Liver (tissue), 9 donors: ENCODE data around the gene HEG1. TPM values are rescaled to one million over a fixed set of nuclear protein-coding genes. Genes with fewer than 3 reads are reported as not detected.

Source experiments
- DNase-seq: peaks from one replicate; pipeline ENCODE4 v3.0.0-alpha.2; 2017; ENCODE audit warnings: low spot score
- H3K27ac ChIP-seq, 2 donors: one replicate each; pipeline ENCODE4 v1.7.0; 2013; ENCODE audit warnings: inconsistent platforms in 2 of 2, low read length in 2 of 2, control low read depth in 1 of 2, low read depth in 1 of 2, mild to moderate bottlenecking in 1 of 2
- H3K27me3 ChIP-seq, 4 donors: one replicate each; pipeline versions ENCODE4 v1.6.1 to v1.7.0; 2013; ENCODE audit warnings: low read length in 3 of 4, inconsistent platforms in 1 of 4, mild to moderate bottlenecking in 1 of 4, moderate library complexity in 1 of 4; ENCODE audit not compliant: control insufficient read depth in 4 of 4, insufficient read depth in 4 of 4
- H3K36me3 ChIP-seq, 4 donors: one replicate each; pipeline versions ENCODE4 v1.6.1 to v1.7.0; 2013; ENCODE audit warnings: low read length in 3 of 4, mild to moderate bottlenecking in 3 of 4, low read depth in 1 of 4, moderate library complexity in 1 of 4; ENCODE audit not compliant: control insufficient read depth in 4 of 4, insufficient read depth in 3 of 4
- H3K4me1 ChIP-seq, 4 donors: one replicate each; pipeline versions ENCODE4 v1.6.1 to v1.7.0; 2013; ENCODE audit warnings: low read length in 3 of 4, mild to moderate bottlenecking in 3 of 4, moderate library complexity in 1 of 4; ENCODE audit not compliant: control insufficient read depth in 4 of 4, insufficient read depth in 4 of 4
- H3K4me3 ChIP-seq, 3 donors: one replicate each; pipeline versions ENCODE4 v1.6.1 to v1.7.0; 2013; ENCODE audit warnings: low read length in 3 of 3, control low read depth in 1 of 3, low read depth in 1 of 3, mild to moderate bottlenecking in 1 of 3
- H3K9ac ChIP-seq, 2 donors: one replicate each; pipeline ENCODE4 v1.7.0; 2013; ENCODE audit warnings: low read length in 2 of 2, mild to moderate bottlenecking in 2 of 2, moderate library complexity in 2 of 2, control low read depth in 1 of 2, low read depth in 1 of 2
- H3K9me3 ChIP-seq, 4 donors: one replicate each; pipeline versions ENCODE4 v1.6.1 to v1.7.0; 2013; ENCODE audit warnings: low read length in 3 of 4; ENCODE audit not compliant: control insufficient read depth in 4 of 4
- EGR1 ChIP-seq, 2 donors: IDR thresholded peaks; 2 replicates each; pipeline ENCODE4 v1.6.1; 2016 to 2018; ENCODE audit warnings: antibody characterized with exemption in 2 of 2, low read depth in 2 of 2
- FOXA1 ChIP-seq: IDR thresholded peaks from 2 replicates; pipeline ENCODE4 v1.6.1; 2016; ENCODE audit warnings: antibody characterized with exemption
- FOXA2 ChIP-seq: IDR thresholded peaks from 2 replicates; pipeline ENCODE4 v1.6.1; 2016; ENCODE audit warnings: antibody characterized with exemption
- GABPA ChIP-seq, 2 donors: IDR thresholded peaks in 1 of 2; conservative IDR thresholded peaks in 1 of 2; 2 replicates each; pipeline ENCODE4 v1.6.1; 2016; ENCODE audit warnings: antibody characterized with exemption in 2 of 2, mild to moderate bottlenecking in 1 of 2, moderate library complexity in 1 of 2
- HNF4A ChIP-seq, 2 donors: conservative IDR thresholded peaks; 2 replicates each; pipeline ENCODE4 v1.6.1; 2016; ENCODE audit warnings: antibody characterized with exemption in 2 of 2, mild to moderate bottlenecking in 2 of 2
- HNF4G ChIP-seq: IDR thresholded peaks from 2 replicates; pipeline ENCODE4 v1.6.1; 2016; ENCODE audit warnings: antibody characterized with exemption
- JUND ChIP-seq, 2 donors: IDR thresholded peaks; 2 replicates each; pipeline ENCODE4 v1.6.1; 2016; ENCODE audit warnings: antibody characterized with exemption in 2 of 2
- NR2F2 ChIP-seq: IDR thresholded peaks from 2 replicates; pipeline ENCODE4 v1.6.1; 2016; ENCODE audit warnings: antibody characterized with exemption
- RAD21 ChIP-seq, 2 donors: IDR thresholded peaks; 2 replicates each; pipeline ENCODE4 v1.6.1; 2016; ENCODE audit warnings: antibody characterized with exemption in 2 of 2, mild to moderate bottlenecking in 2 of 2
- RXRA ChIP-seq, 2 donors: IDR thresholded peaks; 2 replicates each; pipeline ENCODE4 v1.6.1; 2017 to 2018; ENCODE audit warnings: antibody characterized with exemption in 2 of 2, mild to moderate bottlenecking in 1 of 2
- SP1 ChIP-seq: IDR thresholded peaks from 2 replicates; pipeline ENCODE4 v1.6.1; 2018; ENCODE audit warnings: antibody characterized with exemption, mild to moderate bottlenecking
- TAF1 ChIP-seq: conservative IDR thresholded peaks from 2 replicates; pipeline ENCODE4 v1.6.1; 2016; ENCODE audit warnings: antibody characterized with exemption, mild to moderate bottlenecking
- YY1 ChIP-seq: IDR thresholded peaks from 2 replicates; pipeline ENCODE4 v1.6.1; 2016; ENCODE audit warnings: antibody characterized with exemption, mild to moderate bottlenecking
- WGBS: extraction: QIAGEN DNeasy Blood & Tissue Kit; methylation state at CpG from one replicate; pipeline ENCODE4 v1.1.7; 2013; 5-methylcytosine and 5-hydroxymethylcytosine counted together
- polyA plus RNA-seq, 2 donors: library from polyadenylated mRNA; stranded (reverse) in 1 of 2; unstranded in 1 of 2; fragments of 200-250 nt in 1 of 2; fragments of >200 nt in 1 of 2; fragmentation: Nextera tagmentation in 1 of 2; extraction: Ambion mirVana in 1 of 2; gene quantifications; one replicate each; pipeline versions ENCODE4 v1.2.1 to v1.2.3, GENCODE V29; 2013 to 2015
- total RNA-seq, 2 donors: library from RNA; depleted of rRNA; stranded (reverse); fragments of >200 nt; gene quantifications; one replicate each; pipeline ENCODE4 v1.2.3, GENCODE V29; 2014
- TF ChIP-seq, protein P1 (sequence below): IDR thresholded peaks from 2 replicates; pipeline ENCODE4 v1.6.1; 2016; ENCODE audit warnings: antibody characterized with exemption, mild to moderate bottlenecking
- TF ChIP-seq, protein P2 (sequence below): IDR thresholded peaks from 2 replicates; pipeline ENCODE4 v1.6.1; 2016; ENCODE audit warnings: antibody characterized with exemption
- TF ChIP-seq, protein P3 (sequence below): IDR thresholded peaks from 2 replicates; pipeline ENCODE4 v1.6.1; 2016; ENCODE audit warnings: antibody characterized with exemption
- TF ChIP-seq, protein P4 (sequence below): IDR thresholded peaks from 2 replicates; pipeline ENCODE4 v1.6.1; 2016; ENCODE audit warnings: antibody characterized with exemption
- TF ChIP-seq, protein P5 (sequence below): fragments of 150-350 bp; IDR thresholded peaks from 2 replicates; pipeline ENCODE4 v1.5.1; 2017; ENCODE audit warnings: improper control_type of control experiment, low read depth, low read length; ENCODE audit not compliant: missing input control
- donor health status: healthy.
- donor health status: healthy.
- donor health status: healthy.
- donor health status: healthy.
- donor health status: healthy.

HEG1 gene
- total and polyA plus RNA-seq, 4 donors = 1.4 to 16.0 (median 5.3) TPM

DNA sequence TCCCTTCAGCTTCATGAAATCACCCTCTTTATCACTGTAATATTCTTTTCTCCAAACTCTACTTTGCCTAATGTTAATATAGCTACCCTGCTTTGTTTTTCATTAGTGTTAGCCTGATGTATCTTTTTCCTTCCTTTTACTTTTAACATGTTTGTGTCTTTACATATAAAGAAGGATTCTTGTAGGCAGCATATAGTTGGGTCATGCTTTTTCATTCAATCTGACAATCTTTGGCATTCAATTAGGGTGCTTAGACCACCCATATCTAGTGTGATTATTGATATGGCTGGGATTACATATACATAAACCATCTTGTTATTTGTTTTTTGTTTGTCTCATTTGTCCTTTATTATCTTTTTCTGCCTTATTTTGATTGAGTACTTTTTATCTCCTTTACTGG lies 34.9 kb upstream of the HEG1 start:
- Histone ChIP-seq H3K9ac (no peak overlapping the region), H3K4me3 (no peak overlapping the region), H3K27ac (no peak overlapping the region), H3K9me3 (no peaks in the 10 kb centered on the region), H3K27me3 (no peaks in the 10 kb centered on the region), H3K4me1 (peaks cover 0 to 1% (median 0%) of the 10 kb centered on the region in 4 donors), H3K36me3 (peaks cover 0 to 4% (median 0%) of the 10 kb centered on the region in 4 donors)
- DNase-seq = no peak
- TF ChIP-seq, protein P1, sequence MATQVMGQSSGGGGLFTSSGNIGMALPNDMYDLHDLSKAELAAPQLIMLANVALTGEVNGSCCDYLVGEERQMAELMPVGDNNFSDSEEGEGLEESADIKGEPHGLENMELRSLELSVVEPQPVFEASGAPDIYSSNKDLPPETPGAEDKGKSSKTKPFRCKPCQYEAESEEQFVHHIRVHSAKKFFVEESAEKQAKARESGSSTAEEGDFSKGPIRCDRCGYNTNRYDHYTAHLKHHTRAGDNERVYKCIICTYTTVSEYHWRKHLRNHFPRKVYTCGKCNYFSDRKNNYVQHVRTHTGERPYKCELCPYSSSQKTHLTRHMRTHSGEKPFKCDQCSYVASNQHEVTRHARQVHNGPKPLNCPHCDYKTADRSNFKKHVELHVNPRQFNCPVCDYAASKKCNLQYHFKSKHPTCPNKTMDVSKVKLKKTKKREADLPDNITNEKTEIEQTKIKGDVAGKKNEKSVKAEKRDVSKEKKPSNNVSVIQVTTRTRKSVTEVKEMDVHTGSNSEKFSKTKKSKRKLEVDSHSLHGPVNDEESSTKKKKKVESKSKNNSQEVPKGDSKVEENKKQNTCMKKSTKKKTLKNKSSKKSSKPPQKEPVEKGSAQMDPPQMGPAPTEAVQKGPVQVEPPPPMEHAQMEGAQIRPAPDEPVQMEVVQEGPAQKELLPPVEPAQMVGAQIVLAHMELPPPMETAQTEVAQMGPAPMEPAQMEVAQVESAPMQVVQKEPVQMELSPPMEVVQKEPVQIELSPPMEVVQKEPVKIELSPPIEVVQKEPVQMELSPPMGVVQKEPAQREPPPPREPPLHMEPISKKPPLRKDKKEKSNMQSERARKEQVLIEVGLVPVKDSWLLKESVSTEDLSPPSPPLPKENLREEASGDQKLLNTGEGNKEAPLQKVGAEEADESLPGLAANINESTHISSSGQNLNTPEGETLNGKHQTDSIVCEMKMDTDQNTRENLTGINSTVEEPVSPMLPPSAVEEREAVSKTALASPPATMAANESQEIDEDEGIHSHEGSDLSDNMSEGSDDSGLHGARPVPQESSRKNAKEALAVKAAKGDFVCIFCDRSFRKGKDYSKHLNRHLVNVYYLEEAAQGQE = no peak
- TF ChIP-seq, protein P2, sequence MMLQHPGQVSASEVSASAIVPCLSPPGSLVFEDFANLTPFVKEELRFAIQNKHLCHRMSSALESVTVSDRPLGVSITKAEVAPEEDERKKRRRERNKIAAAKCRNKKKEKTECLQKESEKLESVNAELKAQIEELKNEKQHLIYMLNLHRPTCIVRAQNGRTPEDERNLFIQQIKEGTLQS = no peak
- TF ChIP-seq NR2F2 (no peak), RXRA (IDR thresholded peaks at IDR 0.05) (no peak), SP1 (no peak), TAF1 (no peak)
- TF ChIP-seq, protein P3, sequence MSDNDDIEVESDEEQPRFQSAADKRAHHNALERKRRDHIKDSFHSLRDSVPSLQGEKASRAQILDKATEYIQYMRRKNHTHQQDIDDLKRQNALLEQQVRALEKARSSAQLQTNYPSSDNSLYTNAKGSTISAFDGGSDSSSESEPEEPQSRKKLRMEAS = no peak

DNA sequence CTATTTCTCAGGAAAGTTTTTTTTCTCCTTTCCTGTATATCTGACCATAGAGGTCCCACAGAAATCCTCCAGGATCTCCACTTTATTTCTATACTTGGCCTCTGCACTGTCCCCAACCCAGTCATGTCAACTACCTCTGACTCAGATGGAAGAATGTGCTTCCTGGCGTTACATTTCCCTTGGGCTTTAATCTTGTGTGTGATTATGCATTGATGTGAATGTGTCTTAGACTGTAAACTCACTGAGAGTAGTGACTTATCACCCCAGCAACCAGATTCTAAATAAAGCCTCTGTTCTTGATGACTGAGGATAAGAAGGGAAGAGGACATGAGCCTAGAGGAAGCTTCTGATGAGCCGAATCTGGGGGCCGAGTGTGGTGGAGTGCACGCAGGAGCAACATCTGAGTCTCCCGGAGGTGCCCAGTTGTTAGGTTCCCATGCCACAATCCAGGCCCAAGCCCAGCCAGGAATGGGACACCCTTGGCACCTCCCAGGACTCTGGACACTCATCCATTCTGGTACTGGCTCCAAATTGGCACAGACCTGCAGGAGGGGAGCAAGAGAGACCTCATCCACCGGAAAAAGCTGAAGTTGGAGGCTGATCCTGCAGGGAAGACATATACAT lies 32.1 kb upstream of the HEG1 start:
- DNase-seq = peak; percentile 29
- Histone ChIP-seq H3K9ac (no peak overlapping the region), H3K4me3 (no peak overlapping the region), H3K36me3 (peaks cover 0 to 7% (median 0%) of the 10 kb centered on the region in 4 donors), H3K4me1 (peaks cover 0 to 1% (median 0%) of the 10 kb centered on the region in 4 donors), H3K9me3 (no peaks in the 10 kb centered on the region), H3K27me3 (no peaks in the 10 kb centered on the region), H3K27ac (no peak overlapping the region)
- no peak for TF ChIP-seq RAD21 (IDR thresholded peaks at IDR 0.05)
- TF ChIP-seq, protein P1 = no peak
- no peak for TF ChIP-seq EGR1 (IDR thresholded peaks at IDR 0.05; ENCODE audit: low read depth in 2 of 2)
- TF ChIP-seq FOXA1 = no peak
- TF ChIP-seq FOXA2 = no peak
- no peak for TF ChIP-seq SP1
- TF ChIP-seq, protein P3 = no peak
- TF ChIP-seq NR2F2 = no peak
- TF ChIP-seq JUND (IDR thresholded peaks at IDR 0.05) = no peak
- TF ChIP-seq HNF4A (conservative IDR thresholded peaks at IDR 0.05) = no peak
- TF ChIP-seq, protein P4, sequence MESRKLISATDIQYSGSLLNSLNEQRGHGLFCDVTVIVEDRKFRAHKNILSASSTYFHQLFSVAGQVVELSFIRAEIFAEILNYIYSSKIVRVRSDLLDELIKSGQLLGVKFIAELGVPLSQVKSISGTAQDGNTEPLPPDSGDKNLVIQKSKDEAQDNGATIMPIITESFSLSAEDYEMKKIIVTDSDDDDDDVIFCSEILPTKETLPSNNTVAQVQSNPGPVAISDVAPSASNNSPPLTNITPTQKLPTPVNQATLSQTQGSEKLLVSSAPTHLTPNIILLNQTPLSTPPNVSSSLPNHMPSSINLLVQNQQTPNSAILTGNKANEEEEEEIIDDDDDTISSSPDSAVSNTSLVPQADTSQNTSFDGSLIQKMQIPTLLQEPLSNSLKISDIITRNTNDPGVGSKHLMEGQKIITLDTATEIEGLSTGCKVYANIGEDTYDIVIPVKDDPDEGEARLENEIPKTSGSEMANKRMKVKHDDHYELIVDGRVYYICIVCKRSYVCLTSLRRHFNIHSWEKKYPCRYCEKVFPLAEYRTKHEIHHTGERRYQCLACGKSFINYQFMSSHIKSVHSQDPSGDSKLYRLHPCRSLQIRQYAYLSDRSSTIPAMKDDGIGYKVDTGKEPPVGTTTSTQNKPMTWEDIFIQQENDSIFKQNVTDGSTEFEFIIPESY = no peak
- TF ChIP-seq, protein P5, sequence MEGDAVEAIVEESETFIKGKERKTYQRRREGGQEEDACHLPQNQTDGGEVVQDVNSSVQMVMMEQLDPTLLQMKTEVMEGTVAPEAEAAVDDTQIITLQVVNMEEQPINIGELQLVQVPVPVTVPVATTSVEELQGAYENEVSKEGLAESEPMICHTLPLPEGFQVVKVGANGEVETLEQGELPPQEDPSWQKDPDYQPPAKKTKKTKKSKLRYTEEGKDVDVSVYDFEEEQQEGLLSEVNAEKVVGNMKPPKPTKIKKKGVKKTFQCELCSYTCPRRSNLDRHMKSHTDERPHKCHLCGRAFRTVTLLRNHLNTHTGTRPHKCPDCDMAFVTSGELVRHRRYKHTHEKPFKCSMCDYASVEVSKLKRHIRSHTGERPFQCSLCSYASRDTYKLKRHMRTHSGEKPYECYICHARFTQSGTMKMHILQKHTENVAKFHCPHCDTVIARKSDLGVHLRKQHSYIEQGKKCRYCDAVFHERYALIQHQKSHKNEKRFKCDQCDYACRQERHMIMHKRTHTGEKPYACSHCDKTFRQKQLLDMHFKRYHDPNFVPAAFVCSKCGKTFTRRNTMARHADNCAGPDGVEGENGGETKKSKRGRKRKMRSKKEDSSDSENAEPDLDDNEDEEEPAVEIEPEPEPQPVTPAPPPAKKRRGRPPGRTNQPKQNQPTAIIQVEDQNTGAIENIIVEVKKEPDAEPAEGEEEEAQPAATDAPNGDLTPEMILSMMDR = no peak
- TF ChIP-seq RXRA (IDR thresholded peaks at IDR 0.05) = no peak
- TF ChIP-seq, protein P2 = no peak
- TF ChIP-seq HNF4G = no peak
- TF ChIP-seq YY1 = no peak
- no peak for TF ChIP-seq TAF1
- TF ChIP-seq GABPA (IDR thresholded peaks at IDR 0.05 in 1 of 2, conservative IDR thresholded peaks at IDR 0.05 in 1 of 2) = no peak
- 90% methylated on average over 6 of the region's 6 CpGs for WGBS
